HCEC 1CT (cell line): ENCODE data around the gene KL.
A peak's percentile ranks its signal among the peaks of the same experiment; 100 is the strongest.

ENCODE experiments used
- DNase-seq: peaks from one replicate; pipeline ENCODE4 v3.0.0-alpha.2; 2017

The KL gene

DNA sequence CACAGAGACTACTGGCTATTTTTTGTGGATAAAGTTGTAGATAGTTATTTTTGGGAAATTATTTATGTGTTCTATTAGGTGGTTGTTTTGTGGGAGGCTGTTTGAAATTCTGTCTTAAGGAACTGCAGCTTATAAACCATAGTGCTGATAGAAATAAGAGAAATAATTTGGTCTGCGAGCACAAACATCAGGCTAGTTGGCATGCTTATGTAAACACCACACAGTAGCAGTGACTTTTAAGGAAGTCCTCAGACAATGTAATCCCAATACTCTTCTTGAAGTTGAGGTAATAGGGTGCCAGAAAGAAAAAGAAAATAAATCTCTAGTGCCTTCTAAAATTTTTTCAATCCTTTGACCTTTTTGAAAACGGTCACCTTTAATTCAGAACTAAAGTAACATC lies 23.9 kb downstream of the KL start:
- no peak for DNase-seq

- no peak for DNase-seq
These were observed 29.8 kb downstream of the KL start for GRCh38 chr13:33045851-33046592.

GRCh38 chr13:33050161-33050560 lies 33.9 kb downstream of the KL start:
- no peak for DNase-seq

- no peak for DNase-seq
These were observed 35.4 kb downstream of the KL start for GRCh38 chr13:33051632-33052031.

DNA sequence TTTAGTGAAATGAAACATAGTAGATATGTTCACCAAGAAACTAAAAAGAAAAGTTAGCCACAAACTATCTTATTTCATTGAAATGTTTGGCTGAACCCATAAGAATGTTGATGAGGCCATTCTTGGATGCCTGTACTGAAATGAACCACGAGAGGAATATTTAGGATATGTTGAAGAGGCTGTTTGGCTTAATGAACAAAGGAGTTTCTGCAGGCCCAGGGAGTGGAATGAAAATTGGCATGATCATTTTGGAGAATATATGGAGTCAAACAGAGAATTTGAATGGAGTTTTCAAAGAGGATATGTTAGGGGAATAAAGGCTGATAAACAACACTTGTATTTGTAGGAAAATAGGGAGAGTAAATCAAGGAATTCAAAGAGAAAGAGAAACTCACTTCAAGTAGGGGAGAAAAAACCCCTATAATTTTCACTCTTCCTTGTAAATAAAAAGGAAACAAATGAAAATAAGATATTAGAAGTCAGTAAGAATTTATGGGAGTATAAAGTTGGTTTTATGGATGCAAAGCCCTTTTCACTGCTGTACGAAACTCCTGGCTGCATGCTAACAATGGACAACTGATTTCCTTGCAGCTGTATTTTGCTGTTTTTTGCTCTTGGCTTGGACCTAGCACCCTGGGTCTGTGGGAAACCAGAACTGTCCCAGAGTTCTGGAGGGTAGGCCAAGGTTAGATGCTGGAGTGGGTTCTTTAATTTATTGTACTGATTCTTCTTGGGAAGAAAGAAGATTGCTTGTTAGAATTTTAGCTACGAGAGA lies 36.5 kb downstream of the KL start:
- no peak for DNase-seq

GRCh38 chr13:33053397-33054066 lies 37.3 kb downstream of the KL start:
- no peak for DNase-seq

DNA sequence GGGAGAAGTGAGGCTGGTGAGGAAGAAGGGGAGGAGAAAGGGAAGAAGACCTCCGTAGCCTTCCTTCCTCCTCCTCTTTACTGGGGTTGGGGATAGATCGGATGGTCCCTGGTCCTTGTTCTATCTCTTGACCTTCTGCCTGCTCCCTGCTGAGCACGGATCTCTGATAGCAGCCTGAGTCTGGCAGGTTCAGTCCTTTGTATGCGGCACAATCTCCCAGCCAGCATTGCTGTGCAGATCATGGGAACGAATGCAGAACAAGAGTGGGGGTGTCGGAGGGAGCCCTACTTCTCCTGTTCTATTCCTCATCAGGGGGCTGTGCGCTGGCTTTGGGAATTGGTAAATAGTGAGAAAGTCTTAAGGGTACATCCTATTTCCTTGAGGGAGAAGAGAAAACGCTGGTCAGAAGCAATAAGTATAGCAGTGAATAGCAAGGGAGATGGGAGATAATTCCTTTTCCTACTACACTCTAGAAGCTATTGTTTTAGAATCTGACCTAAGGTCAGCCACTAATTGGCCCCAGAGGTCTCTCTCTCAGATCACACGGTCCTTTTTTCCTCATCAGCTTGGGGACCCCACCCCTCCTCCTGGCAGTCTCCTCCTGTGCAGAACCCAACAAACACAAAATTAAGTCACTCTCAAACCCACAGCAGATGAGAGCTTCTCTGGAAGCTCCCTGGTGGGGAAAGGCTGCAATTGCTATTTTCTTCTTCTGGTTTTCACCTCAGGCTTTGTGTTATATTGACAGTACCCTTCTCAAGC lies 41.0 kb downstream of the KL start:
- DNase-seq = peak; percentile 29

GRCh38 chr13:33058776-33059327 lies 42.6 kb downstream of the KL start:
- DNase-seq = no peak

DNA sequence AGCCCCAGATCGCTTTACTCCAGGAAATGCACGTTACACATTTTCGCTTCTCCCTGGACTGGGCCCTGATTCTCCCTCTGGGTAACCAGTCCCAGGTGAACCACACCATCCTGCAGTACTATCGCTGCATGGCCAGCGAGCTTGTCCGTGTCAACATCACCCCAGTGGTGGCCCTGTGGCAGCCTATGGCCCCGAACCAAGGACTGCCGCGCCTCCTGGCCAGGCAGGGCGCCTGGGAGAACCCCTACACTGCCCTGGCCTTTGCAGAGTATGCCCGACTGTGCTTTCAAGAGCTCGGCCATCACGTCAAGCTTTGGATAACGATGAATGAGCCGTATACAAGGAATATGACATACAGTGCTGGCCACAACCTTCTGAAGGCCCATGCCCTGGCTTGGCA lies 44.6 kb downstream of the KL start:
- DNase-seq = no peak

DNA sequence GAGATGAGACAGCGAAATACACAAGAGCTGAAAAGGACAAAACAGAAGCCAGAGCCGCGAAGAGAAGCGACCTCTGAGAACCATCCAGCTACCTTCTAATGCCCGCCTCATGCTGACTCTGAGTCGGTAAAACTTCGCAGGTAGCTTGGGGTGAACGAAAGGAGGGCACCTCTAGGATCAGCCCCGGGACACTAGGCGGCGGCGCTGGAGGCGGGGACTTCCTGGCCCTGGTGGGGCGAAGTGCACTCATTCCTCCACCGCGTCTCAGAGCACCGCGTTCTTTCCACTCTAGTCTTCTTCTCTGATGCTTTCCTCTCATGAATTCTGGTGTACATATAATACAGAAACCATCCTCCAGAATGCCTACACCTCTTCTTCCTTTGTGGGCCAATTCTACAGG lies 50.1 kb downstream of the KL start:
- no peak for DNase-seq

DNA sequence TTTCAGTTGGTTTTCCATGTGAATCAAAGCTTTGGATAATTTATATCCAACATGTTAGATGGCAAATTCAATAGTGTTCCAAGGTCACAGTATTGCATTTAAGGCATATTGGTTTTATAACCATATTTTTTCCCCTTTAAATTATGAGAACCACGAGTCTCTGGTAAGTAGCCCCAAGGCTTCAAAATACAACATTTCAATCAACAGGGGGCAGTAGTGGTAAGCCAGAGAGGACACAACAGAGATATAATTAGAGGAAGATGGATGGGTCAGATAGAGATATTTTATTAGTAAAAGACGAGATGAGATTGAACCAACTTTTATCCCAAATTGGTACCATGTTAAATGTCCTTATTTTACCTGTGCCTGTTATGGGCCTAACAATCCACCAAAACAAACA lies 53.1 kb downstream of the KL start:
- peak; percentile 10 for DNase-seq

GRCh38 chr13:33070713-33071112 lies 54.5 kb downstream of the KL start:
- peak; percentile 8 for DNase-seq

DNA sequence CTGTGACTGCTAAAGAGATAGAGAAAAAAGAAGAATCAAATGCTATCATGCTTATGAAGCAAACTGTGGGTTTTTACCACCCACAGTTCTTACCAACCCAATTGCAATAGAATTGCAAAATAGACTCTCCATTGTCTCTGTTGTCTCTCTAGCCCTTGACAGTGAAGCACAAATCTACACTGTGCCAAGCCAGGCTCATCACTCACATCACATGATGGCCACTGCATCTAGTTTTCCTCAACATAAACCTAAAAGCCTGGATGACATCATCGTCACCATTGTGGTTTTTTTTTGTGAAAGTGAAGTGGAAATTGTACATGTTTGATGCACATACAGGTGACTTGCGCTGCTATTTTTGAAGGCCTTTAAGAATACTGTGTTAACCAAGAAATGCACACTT lies 56.1 kb downstream of the KL start:
- no peak for DNase-seq

GRCh38 chr13:33072759-33073158 lies 56.5 kb downstream of the KL start:
- no peak for DNase-seq

DNA sequence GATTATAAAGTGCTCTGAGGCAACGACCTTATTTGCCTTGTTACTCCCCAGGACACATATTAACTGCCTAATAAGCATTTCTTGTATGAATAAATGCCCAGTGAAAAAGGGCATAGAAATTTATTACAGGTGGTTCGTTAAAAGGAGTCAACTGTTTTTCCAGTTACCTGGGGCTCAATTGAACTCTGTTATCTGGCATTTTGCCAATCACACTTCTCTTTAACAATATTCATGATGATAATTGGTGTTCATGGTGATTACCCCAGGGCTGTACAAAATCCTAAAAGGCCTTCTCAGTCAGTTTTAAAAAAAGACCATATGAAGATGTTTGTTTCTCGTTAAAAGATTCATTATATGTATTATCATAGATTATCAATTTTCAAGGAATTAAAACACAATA lies 57.1 kb downstream of the KL start:
- DNase-seq = no peak

- DNase-seq = no peak
These were observed 60.1 kb downstream of the KL start for GRCh38 chr13:33076001-33076992.

GRCh38 chr13:33078263-33078662 lies 62.0 kb downstream of the KL start:
- DNase-seq = no peak

DNA sequence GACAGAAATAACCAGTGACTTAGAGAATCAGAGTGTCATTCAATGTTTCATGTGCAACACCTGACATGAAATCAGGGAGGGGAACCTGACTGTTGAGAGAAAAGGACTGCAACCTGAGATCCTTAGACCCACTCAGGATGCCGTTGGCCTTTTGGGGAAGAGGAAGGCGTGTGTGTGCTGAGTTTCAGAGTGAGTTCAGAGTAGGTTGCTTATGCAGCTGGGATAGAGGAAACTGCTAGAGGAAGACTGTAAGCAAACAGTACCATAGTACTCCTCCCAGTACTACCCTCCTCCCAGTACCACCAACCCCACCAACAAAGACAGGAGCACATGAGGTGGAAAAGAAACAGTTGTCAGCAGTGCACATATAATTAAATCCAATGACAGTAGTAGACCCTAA lies 63.7 kb downstream of the KL start:
- no peak for DNase-seq

DNA sequence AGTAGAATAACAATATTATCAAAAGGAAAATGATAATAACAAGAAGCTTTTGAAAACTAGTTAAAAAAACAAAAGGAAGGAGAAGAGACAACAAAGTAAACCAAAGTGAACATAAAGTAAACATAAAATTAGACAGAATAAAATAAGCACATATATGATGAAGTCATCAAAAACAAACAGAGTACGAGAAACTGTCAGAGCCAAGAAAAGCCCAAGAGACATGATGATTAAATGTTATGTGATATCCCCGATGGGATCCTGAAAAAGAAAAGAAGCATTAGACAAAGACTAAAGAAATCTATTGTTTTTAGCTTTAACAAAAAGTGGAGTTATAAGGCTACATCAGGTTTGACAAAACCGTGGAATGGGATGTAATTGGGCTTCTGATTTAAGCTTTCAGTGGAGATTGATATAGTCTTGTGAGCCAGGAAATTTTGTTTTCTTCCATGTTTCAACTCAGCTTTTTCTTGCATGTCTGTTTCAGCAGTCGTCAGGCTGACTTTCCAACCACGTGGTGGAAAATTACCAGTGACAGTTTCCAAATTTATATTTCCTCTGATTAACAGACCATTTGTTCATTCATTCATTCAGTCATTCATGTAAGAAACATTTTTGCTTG lies 64.9 kb downstream of the KL start:
- DNase-seq = no peak

DNA sequence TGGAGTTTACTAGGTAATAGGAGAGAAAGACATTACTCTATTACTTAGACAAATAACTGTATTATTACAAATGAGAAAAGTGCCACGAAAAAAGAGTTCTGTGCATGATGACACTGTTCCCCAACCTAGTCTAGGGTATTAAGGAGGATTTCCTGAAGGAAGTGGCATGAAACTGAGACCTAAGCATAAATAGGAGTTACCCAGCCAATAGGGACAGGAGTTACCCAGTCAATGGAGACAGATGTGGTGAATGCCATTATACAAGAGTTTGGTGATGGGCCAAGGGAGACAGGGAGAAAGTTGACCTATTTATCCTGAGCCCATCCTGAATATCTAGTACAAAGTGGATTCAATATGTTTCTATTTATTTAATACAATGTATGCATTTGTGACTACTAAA lies 65.4 kb downstream of the KL start:
- no peak for DNase-seq

DNA sequence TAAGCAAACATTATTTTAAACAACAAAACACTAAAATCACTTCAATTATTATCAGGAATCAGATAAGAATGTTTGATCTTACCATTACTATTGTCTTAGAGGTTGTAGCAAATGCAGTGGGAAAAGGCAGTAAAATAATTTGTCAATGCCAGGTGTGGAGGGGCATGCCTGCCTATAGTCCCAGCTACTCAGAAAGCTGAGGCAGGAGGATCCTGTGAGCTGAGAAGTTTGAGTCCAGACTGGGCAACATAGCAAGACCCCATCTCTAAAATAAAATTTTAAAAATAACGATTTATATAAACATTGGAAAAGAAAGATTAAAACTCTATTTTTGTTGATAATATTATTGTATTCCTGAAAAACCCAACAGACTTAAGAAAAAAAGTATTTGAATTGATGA lies 66.8 kb downstream of the KL start:
- no peak for DNase-seq
